T47D (cell line): ENCODE measurements around the gene GDAP1L1.

Source experiments
- DNase-seq, 2 experiments: peaks; one replicate each; pipeline versions ENCODE4 v3.0.0 to v3.0.0-alpha.2; 2011 to 2012; ENCODE audit warnings: low read depth in 1 of 2, low spot score in 1 of 2
- JUND ChIP-seq: IDR thresholded peaks from 2 replicates; pipeline ENCODE4 v1.6.1; 2012; ENCODE audit warnings: low read depth
- in situ Hi-C: cut with HindIII; loops from 2 replicates; pipeline ENCODE4 v1.10.0; 2016; ENCODE audit warnings: low sequenced_read_pairs, low pct_unique_long_range_greater_than_20kb

The GDAP1L1 gene

GRCh38 chr20:44248410-44248759, 1.3 kb downstream of the GDAP1L1 start:
- in situ Hi-C loops: no loop called here
- TF ChIP-seq JUND: no peak
- no peak for DNase-seq

- no peak for TF ChIP-seq JUND
- in situ Hi-C loops: no loop called here
- DNase-seq: no peak
These were observed 4.2 kb downstream of the GDAP1L1 start for GRCh38 chr20:44251284-44251683.

- TF ChIP-seq JUND: no peak
- DNase-seq: no peak
- in situ Hi-C loops: no loop called here
These were observed 6.4 kb downstream of the GDAP1L1 start for GRCh38 chr20:44253528-44253927.

- in situ Hi-C loops: no loop called here
- TF ChIP-seq JUND: no peak
- no peak for DNase-seq
These were observed 7.0 kb downstream of the GDAP1L1 start for GRCh38 chr20:44254073-44254472.

GRCh38 chr20:44255942-44256341, 8.8 kb downstream of the GDAP1L1 start:
- no peak for TF ChIP-seq JUND
- no peak for DNase-seq
- in situ Hi-C loops: no loop called here

- in situ Hi-C loops: no loop called here
- DNase-seq: no peak
- TF ChIP-seq JUND: no peak
These were observed 9.9 kb downstream of the GDAP1L1 start for GRCh38 chr20:44256961-44257360.

GRCh38 chr20:44258226-44258890, 11.2 kb downstream of the GDAP1L1 start:
- in situ Hi-C loops: no loop called here

GRCh38 chr20:44264287-44264686, 17.2 kb downstream of the GDAP1L1 start:
- peak; percentile 56 to 78 for DNase-seq
- TF ChIP-seq JUND: no peak
- in situ Hi-C loops: no loop called here

More at GRCh38 chr20:44258226-44258890, 11.2 kb downstream of the GDAP1L1 start:
- no peak for DNase-seq
- no peak for TF ChIP-seq JUND

- TF ChIP-seq JUND: no peak
- in situ Hi-C loops: no loop called here
- no peak for DNase-seq
These were observed 21.7 kb downstream of the GDAP1L1 start for GRCh38 chr20:44268802-44269201.

GRCh38 chr20:44271915-44272663, 25.0 kb downstream of the GDAP1L1 start:
- no peak for TF ChIP-seq JUND
- in situ Hi-C loops: no loop called here
- no peak for DNase-seq

GRCh38 chr20:44273231-44274215, 26.4 kb downstream of the GDAP1L1 start:
- TF ChIP-seq JUND: no peak
- in situ Hi-C loops: no loop called here
- DNase-seq: no peak

GRCh38 chr20:44274303-44275017, 27.4 kb downstream of the GDAP1L1 start:
- in situ Hi-C loops: no loop called here
- no peak for DNase-seq
- TF ChIP-seq JUND: no peak

GRCh38 chr20:44279228-44279627, 32.1 kb downstream of the GDAP1L1 start:
- no peak for DNase-seq
- no peak for TF ChIP-seq JUND
- in situ Hi-C loops: no loop called here
